NCI-H1092 treated with DMSO at 0.1 percent for 48 hours (cell line): ENCODE data around the gene CAMK1D.

Experiments
- DNase-seq: peaks from one replicate; lab custom pipeline; 2025; lab: John Stamatoyannopoulos, UW

The CAMK1D gene

GRCh38 chr10:12375076-12375504 lies 25.7 kb downstream of the CAMK1D start:
- no peak for DNase-seq

GRCh38 chr10:12376211-12376610 lies 26.9 kb downstream of the CAMK1D start:
- DNase-seq: no peak

- no peak for DNase-seq
These were observed 28.4 kb downstream of the CAMK1D start for GRCh38 chr10:12377658-12378290.

- DNase-seq: no peak
These were observed 31.7 kb downstream of the CAMK1D start for GRCh38 chr10:12380999-12381398.

- no peak for DNase-seq
These were observed 32.3 kb downstream of the CAMK1D start for GRCh38 chr10:12381536-12382156.

- no peak for DNase-seq
These were observed 32.8 kb downstream of the CAMK1D start for GRCh38 chr10:12382157-12382548.

- DNase-seq: no peak
These were observed 33.7 kb downstream of the CAMK1D start for GRCh38 chr10:12382956-12383531.

GRCh38 chr10:12384906-12385305 lies 35.6 kb downstream of the CAMK1D start:
- no peak for DNase-seq

GRCh38 chr10:12387561-12388210 lies 38.3 kb downstream of the CAMK1D start:
- no peak for DNase-seq

- DNase-seq: no peak
These were observed 39.3 kb downstream of the CAMK1D start for GRCh38 chr10:12388671-12389070.

GRCh38 chr10:12389154-12389734 lies 39.9 kb downstream of the CAMK1D start:
- peak; percentile 19 for DNase-seq

GRCh38 chr10:12390733-12391132 lies 41.4 kb downstream of the CAMK1D start:
- DNase-seq: no peak

- no peak for DNase-seq
These were observed 41.9 kb downstream of the CAMK1D start for GRCh38 chr10:12391206-12391605.

GRCh38 chr10:12393831-12394230 lies 44.5 kb downstream of the CAMK1D start:
- no peak for DNase-seq

GRCh38 chr10:12394241-12395033 lies 45.1 kb downstream of the CAMK1D start:
- no peak for DNase-seq

- no peak for DNase-seq
These were observed 46.7 kb downstream of the CAMK1D start for GRCh38 chr10:12396093-12396492.

GRCh38 chr10:12396567-12396966 lies 47.2 kb downstream of the CAMK1D start:
- DNase-seq: no peak

- no peak for DNase-seq
These were observed 48.0 kb downstream of the CAMK1D start for GRCh38 chr10:12397147-12397896.

GRCh38 chr10:12397941-12398340 lies 48.6 kb downstream of the CAMK1D start:
- DNase-seq: no peak

- no peak for DNase-seq
These were observed 51.1 kb downstream of the CAMK1D start for GRCh38 chr10:12400266-12400931.

- DNase-seq: no peak
These were observed 52.1 kb downstream of the CAMK1D start for GRCh38 chr10:12401466-12401865.
